Activated CD4-positive, CD25-positive, alpha-beta regulatory T cell treated with anti-CD3 and anti-CD28 coated beads, Interleukin-2, amount 50 U/mL, for 24 hours (primary cell): ENCODE measurements around the gene BCL2L11.
"Not testable (repeated sequence)": the region's sequence is repeated elsewhere in the genome, so short reads cannot be mapped to it uniquely, and the experiment has no call there.

Experiments used
- ATAC-seq, 2 donors: fragments of 150-1000 bp; cut with Tn5 transposase; one replicate each; pipeline ENCODE4 v1.10.0; 2021; ENCODE audit warnings: mild to moderate bottlenecking in 1 of 2, moderate library complexity in 1 of 2

The BCL2L11 gene

GRCh38 chr2:111120253-111121027 is at the start of gene BCL2L11:
BCL2L11 (plus strand) TSS chr2:111120914; CDS start chr2:111123746, 2,832 bp downstream.
- peak; percentile 65 to 67 for ATAC-seq

- no peak for ATAC-seq
These were observed 49.0 kb upstream of the BCL2L11 start for GRCh38 chr2:111071600-111072171.

GRCh38 chr2:111072220-111072871 is 48.4 kb upstream of the BCL2L11 start:
- no peak for ATAC-seq

GRCh38 chr2:111082659-111083058 is 38.1 kb upstream of the BCL2L11 start:
- ATAC-seq = not testable (repeated sequence)

GRCh38 chr2:111091811-111092211 is 28.9 kb upstream of the BCL2L11 start:
- ATAC-seq = peak; percentile 73 to 87

GRCh38 chr2:111094691-111095090 is 26.0 kb upstream of the BCL2L11 start:
- ATAC-seq = no peak

- no peak for ATAC-seq
These were observed 25.3 kb upstream of the BCL2L11 start for GRCh38 chr2:111095434-111095833.

GRCh38 chr2:111099402-111099801 is 21.3 kb upstream of the BCL2L11 start:
- ATAC-seq = no peak

- peak in 1 of 2 donors; percentile 30 for ATAC-seq
These were observed 20.5 kb upstream of the BCL2L11 start for GRCh38 chr2:111100087-111100764.

GRCh38 chr2:111100765-111101162 is 19.9 kb upstream of the BCL2L11 start:
- peak; percentile 83 to 87 for ATAC-seq

- ATAC-seq = no peak
These were observed 19.1 kb upstream of the BCL2L11 start for GRCh38 chr2:111101592-111101991.

GRCh38 chr2:111102216-111102615 is 18.5 kb upstream of the BCL2L11 start:
- no peak for ATAC-seq

GRCh38 chr2:111105926-111106325 is 14.8 kb upstream of the BCL2L11 start:
- no peak for ATAC-seq

- ATAC-seq = peak; percentile 48 to 63
These were observed 14.0 kb upstream of the BCL2L11 start for GRCh38 chr2:111106706-111107105.

GRCh38 chr2:111108745-111109271 is 11.9 kb upstream of the BCL2L11 start:
- ATAC-seq = no peak

GRCh38 chr2:111111101-111111755 is 9.5 kb upstream of the BCL2L11 start:
- ATAC-seq = peak; percentile 19 to 27

- no peak for ATAC-seq
These were observed 6.9 kb upstream of the BCL2L11 start for GRCh38 chr2:111113838-111114237.

- ATAC-seq = peak; percentile 43 to 57
These were observed 4.5 kb upstream of the BCL2L11 start for GRCh38 chr2:111116011-111116746.

- peak; percentile 24 to 30 for ATAC-seq
These were observed 3.7 kb upstream of the BCL2L11 start for GRCh38 chr2:111116843-111117597.

- ATAC-seq = no peak
These were observed 2.9 kb upstream of the BCL2L11 start for GRCh38 chr2:111117598-111118480.
